Activated CD4-positive, alpha-beta T cell treated with anti-CD3 and anti-CD28 coated beads, Interleukin-2, amount 50 U/mL, for 24 hours (primary cell): ENCODE data around the gene CLCN3.
"Not testable (repeated sequence)": the region's sequence is repeated elsewhere in the genome, so short reads cannot be mapped to it uniquely, and the experiment has no call there.

ENCODE experiments used
- DNase-seq, 2 donors: peaks; one replicate each; pipeline ENCODE4 v3.0.0-alpha.2; 2020; ENCODE audit warnings: low read depth in 1 of 2, low spot score in 1 of 2

Gene CLCN3

DNA sequence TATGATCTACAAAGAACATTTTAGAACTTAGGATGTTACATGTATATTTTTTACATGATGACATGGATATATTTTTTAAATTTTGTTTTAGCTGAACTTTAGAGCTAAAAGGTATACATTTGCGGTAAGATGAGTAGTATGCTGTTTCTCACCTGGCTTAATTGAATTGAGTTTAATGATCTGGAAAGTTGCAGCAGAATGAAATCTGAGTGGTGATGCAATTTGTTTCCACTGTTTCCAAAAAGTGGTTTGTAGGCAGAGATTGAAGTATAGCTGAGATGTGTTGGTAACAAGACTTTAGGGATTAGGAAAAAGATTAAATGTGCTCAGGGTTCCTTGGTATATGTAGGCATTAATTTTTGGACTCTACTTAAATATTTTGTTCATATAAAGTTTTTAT is 69.3 kb downstream of the CLCN3 start:
- no peak for DNase-seq

DNA sequence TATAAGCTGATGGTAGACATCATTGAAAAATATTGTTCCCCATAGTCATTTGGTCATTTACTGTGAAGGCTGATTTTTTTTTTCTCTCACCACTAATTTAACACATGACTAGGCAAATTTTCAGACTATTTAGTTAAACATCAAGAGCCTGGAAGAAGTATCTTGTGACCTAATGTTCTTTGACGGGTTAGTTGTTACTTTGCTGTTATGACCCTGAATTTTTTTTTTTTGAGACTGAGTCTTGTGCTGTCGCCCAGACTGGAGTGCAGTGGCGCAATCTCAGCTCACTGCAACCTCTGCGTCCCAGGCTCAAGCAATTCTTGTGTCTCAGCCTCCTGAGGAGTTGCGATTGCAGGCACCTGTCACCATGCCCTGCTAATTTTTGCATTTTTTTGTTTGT is 70.4 kb downstream of the CLCN3 start:
- no peak for DNase-seq

DNA sequence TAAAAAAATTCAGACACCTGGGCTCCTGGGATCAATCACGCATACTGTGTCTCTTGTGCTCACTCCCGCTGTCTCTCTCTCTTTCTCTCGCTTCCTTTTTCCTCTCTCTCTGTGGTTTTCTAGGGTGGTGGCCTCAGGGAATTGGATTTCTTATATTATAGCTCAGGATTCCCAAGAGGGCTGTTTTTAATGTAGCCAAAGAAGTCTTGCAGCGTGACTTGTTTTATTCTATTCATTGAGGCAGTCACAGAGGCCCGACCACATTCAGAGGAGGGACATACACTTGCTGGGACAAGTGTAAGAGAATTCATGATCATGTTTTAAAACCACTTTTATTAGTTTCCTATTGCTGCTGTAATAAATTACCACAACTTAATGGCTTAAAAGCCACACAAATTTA is 78.0 kb downstream of the CLCN3 start:
- DNase-seq: no peak

DNA sequence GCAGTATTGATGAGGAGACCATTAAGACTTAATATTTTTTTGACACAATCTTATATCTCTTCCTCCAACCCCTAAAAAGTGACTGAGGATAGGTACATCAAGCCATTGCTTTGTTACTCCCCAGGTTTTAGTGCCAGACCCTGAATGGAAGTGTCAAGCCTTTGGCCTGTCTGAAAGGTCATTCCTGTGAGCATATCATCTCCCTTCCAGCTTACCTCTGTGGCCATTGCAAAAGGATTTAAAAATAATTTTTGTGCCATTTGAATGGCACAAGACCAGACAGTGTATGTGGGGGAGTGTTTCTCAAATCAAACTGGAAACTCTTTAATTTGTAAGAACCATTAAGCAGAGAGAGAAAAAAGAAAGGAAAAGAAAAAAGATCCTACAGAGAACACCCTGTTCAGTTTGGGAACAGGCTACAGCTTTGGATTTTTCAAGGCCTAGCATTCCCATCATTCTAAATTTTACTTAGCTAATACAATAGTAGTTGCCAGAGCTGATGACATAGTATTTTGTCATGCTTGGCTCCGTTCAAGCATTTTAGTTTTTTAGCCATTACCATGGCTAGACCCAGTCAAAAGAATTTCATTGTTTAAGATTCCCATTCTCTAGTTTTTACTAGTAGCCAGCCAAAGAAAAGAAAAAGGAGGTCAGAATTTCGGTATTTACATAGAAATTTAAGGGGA is 87.7 kb downstream of the CLCN3 start:
- no peak for DNase-seq

DNA sequence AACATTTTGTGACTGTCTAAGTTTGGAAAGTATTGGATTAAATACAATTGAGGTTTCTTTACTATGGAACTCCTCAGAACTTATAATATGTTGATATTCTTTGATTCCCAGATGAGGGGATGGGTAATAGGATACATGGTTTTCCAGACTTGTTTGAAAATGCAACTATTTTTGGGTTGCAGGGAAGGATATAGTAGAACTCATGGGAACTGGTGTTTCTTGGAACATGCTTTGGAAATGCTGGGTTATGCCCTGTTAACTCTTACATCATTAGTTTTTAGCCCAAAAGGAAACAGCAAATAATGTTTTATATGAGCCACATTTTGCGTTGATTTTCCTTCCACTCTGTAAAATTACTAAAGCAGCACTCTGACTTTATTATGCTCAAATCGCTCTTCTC is 95.4 kb downstream of the CLCN3 start:
- no peak for DNase-seq

DNA sequence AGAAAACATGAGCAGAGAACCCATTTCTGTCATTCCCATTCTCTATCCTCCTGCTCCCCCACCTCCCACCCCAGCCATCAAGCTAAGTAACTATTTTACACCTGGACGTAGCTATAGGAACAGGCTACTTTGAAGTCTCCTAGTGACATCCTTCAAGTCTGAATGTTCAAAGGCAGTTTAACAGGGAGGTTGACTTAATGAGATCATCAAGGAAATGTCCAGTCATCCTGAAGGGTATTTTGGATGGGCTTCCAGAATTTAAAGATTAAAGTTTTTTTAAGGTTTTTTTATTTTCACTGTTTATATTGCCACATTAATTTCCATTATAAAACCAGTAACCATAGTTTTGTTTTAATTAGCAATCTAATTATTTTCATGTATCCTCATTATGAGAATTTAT is 96.3 kb downstream of the CLCN3 start:
- DNase-seq: no peak

DNA sequence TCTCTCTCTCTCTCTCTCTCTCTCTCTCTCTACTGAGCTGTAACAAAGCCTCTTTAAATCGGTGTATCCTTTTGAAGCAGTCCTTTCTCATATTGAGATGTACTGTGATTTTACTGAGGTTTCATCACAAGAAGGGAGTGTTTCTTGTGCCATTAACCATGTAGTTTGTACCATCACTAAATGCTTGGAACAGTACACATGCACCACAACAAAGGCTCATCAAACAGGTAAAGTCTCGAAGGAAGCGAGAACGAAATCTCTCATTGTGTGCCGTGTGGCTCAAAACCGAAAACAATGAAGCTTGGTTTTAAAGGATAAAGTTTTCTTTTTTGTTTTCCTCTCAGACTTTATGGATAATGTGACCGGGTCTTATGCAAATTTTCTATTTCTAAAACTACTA is 100.2 kb downstream of the CLCN3 start:
- no peak for DNase-seq

DNA sequence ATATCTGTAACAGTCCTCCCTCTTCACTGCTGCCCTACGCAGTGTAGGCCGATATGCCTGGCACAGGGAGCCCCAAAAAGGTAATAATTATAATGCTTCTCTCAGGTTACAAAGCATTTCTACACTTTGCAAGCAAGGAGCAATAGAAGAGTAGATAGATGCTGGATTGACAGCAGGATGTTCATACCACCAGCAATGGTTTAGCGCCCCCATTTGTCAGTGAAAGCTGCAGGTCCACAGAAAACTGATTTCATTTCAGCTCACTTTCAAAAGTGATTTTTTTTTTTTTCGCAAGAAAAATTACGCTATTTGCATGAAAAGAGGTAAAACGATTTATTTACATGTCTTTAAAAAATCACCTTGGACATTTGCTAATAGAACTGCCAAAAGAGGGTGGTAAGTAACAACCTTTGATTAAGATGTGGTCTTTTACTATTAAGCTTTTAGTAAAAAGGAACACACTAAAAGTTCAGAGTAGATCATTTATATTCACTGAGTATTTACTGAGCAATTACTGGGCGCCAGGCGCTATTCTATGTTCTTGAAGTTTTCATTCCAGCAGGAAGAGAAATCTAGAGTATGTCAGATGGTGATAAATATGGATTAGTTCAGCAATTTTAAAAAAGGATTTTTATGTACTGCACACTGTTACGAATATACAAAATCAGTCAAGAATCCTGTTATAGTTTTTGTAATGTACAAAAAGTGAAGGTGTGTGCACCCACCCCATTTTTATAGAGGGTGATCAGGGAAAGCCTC is 103.0 kb downstream of the CLCN3 start:
- no peak for DNase-seq

DNA sequence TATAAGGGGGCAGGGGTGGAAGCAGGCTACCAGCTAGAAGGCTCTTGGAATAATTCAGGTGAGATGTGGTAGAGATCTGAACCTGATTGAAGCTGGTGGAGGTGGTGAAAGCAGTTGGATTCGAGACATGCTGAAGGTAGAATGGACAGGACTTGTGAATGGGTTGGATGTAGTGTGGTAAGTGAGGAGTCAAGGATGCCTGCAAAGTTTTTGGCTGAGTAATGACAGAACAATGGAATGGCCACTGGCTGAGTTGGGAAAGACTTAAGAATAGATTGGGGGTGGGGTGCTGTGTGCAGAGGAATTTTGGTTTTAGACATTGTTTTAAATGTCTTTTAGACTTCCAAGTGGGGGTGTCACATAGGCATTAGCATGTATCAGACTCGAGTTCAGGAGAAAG is 103.9 kb downstream of the CLCN3 start:
- no peak for DNase-seq

DNA sequence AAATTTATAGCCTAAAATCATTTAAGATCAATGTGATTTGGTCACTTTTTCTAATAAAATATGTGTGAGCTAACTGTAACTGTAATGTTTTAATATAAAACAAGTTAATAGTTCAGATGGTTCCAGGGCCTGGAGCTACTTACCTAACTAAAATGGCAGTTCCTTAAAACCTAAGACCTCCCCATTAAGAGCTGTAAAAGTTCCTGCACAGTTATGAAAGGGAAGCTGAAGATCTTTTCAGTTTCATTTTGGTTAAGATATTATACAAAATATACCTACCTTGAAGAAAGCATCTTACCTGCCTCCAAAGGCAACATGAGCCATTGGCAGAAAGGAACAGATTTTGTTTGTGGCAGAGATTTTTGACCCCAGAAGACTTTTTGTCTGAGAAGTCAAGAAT is 107.2 kb downstream of the CLCN3 start:
- no peak for DNase-seq

DNA sequence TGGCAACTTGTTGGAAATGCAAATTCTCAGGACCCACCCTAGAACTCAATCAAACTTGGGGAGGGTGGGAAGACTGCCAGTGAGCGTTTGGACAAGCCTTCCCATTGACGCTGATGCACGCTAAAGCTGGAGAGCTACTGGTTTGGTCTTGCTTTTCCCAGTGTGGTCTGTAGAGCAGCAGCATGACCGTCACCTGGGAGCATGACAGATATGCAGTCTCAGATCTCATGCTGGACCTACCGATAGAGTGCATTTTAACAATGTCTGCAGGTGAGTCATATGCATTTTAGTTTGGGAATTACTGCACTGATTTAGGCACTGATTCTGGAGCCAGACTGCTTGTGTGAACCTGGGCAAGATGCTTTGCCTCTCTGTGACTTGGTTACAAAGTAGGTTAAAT is 110.2 kb downstream of the CLCN3 start:
- no peak for DNase-seq

DNA sequence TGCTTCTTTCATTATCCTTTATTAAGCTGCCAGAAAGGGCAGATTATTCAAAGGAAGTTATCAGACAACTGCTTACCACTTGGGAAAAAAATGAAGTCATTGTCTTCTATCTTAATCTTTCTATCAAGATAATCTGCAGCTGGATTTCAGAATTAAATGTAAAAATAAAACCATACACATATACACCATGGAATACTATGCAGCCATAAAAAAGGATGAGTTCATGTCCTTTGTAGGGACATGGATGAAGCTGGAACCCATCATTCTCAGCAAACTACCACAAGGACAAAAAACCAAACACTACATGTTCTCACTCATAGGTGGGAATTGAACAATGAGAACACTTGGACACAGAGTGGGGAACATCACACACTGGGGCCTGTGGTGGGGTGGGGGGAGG is 118.2 kb downstream of the CLCN3 start:
- DNase-seq: not testable (repeated sequence)

DNA sequence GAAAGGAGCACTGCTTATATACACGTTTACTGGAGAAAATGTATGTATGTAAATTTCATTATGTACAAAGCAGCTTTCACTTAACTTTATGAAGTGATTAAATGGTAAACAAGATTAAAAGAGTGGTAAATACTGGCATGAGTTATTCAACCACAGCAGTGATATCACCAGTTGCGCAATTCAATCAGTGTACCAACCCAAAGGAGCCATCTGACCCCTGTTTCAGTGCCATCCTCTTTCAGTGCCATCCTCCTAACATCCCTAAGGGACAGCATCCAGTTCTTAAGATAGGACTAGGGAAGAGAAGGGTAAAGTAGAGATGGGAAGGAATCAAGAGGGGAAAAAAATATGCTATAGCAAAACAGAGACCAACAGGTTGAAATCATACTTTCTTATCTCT is 121.2 kb downstream of the CLCN3 start:
- DNase-seq: no peak

DNA sequence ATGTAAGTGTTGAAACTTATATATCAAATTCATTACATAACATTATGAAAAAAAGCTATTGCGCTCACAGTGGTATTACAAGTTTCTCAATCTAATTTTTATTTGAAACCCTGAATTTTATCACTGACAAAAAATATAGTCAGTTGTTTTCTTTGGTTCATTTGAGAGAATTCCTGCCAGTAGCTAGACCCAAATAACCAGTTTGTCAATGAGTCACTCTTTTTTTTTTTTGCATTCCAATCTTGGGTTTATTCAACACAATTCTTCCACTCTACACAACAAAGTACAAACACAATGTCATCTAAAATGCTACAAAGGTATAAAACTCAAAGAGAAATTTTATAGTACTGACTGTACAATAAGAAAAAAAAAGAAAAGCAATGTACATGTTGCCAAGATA is 124.2 kb downstream of the CLCN3 start:
- DNase-seq: no peak

DNA sequence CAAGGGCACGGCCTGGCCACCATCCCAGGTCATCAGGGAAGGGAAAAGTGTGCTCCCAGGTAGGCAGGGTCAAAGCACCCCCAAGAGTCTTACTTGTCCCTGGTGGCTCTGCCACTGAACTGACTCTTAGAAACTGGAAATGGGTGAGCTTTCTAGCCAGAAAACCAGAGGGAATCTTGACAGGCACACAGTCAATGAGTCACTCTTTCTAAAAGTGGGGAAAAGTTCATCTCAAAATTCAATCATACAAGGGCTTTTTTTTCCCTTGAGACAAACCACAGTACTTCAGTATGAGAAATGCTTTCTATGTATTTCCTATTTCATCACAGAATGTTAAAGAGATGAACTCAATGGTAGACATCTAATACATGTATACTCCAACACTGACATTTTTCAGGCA is 124.9 kb downstream of the CLCN3 start:
- DNase-seq: no peak

DNA sequence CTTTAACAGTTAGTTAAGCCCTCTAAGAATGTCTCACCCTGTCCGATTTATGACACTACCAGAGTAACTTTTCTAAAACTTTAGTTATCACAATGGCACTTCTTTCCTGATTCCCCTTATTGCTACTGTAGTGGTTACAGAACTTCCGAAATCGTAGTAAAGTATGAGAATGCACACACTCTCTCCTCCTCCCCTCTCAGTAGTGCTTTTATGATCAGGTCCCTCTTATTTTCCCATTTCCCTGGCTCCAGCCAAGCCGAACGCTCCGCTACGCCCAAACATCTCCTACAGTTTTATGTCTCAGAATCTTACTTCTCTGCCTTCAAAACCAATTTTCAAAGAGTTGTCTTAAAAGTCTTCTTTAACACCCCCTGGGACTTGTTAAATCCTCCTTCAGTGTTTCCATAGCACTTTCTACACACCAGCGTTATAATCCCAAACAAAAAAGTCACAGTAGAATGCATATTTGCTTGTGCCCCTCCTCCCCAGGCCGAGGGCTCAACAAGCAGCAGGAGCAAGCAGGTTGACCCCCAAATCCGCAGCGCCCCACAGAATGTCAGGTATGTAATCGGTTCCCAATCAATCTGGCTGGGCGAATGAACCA is 136.7 kb downstream of the CLCN3 start:
- no peak for DNase-seq

DNA sequence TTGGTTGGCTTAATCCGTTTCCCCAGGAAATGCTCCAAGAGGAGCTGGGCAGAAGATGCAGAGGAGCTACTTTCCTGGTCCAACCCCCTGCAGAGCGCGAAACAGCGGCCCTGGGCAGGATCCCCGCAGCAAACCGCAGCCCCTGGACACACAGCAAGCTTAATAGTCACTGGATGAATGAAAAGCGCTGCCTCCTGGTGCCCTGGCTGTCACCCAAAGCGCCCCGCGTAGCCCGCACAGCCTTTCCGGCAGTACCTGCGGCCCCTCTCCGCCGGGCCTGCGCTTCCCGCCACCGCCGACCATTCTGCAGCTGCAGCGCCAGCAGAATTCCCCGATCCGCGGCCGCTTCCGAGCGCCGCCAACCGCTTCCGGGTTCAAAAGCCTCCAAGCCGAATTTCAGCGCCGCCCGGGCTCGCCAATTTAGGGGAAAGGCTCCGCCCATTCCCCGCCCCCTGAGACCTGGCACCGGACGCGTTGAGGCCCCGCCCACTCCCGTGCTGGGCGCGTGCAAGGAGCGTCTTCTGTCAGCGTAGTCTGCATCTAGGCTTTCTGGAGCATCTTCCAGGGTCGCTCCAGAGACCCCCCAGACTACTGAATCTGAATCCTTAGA is 137.3 kb downstream of the CLCN3 start, which contains the start of gene HPF1:
HPF1 (minus strand) TSS at position 370 of the 610 bp plus-strand sequence; CDS start at position 303, 67 bp downstream.
- peak; percentile 91 to 93 for DNase-seq

DNA sequence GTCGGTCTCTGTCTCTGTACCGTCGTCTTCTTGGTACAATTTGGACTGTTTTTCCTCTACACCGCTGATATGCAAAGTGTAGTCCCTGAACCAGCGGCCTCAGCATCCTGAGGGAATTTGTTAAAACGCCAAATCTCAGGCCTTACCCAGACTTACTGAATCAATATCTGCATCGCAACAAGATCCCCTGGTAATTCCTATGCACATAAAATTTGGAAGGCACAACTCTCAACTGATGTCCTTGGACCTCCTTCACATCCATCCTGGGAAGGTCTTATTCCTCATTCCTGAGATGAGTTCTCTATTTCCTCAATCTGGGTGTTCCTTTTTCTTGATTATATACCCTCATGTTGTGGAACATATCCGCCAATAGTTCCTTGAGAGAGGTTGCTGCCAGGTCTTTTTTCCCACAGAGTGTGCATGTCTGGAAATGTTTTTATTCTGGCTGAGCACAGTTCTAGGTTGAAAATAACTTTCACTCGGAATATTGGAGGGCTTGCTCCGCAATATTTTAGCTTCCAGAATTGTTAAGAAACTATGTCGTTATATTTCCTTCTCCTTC is 138.1 kb downstream of the CLCN3 start:
- no peak for DNase-seq

DNA sequence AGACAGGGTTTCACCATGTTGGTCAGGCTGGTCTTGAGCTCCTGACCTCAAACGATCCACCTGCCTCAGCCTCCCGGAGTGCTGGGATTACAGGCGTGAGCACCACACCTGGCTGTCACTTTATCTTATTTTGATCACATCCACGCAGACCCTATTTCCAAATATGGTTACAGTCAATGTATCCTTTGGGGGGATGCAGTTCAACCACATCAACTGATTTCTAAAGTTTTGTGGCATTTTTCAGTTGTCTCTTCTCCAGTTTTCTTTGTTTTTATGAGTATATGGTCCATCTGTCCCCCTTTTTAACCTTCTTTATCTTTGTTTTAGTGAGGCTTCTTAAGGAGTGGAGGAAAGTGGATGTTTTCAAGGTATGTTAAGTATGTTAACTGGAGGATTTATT is 141.5 kb downstream of the CLCN3 start:
- DNase-seq: no peak

DNA sequence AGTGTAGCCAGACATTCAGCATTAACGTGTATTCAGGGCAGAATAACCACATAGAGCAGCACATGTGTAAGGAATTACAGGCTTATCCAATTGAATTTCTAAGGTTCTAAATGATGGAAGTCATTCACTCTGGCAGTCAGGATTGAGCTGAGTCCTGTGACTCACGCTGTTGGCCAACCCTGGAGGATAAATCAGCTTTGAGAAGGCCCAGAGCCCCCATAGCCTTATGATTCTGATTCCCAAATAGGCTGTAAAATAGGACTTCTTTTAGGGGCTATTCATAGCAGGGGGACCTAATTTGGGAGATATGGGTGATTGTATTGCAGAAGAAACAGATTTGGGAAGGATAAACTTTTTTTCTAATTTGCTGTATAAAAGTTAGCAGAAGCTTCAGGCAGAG is 145.5 kb downstream of the CLCN3 start:
- no peak for DNase-seq

DNA sequence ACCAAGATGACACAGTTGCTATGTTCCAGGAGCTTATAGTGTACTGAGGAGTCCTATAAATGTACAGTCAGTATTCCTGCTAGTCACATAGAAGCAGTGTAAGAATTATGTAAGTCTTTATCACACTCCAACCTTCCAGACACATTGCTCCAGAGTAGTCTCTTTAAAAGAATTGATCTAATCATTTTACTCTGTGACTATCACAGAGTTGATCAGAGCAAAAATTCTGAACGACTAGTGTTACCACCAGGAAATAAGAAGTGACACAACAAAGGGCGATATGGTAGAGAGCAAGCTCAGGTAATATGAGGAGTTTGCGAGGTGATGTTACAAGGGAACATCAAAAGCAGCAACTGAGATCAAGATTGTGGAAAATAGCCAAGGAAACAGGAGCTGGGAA is 146.4 kb downstream of the CLCN3 start:
- no peak for DNase-seq

DNA sequence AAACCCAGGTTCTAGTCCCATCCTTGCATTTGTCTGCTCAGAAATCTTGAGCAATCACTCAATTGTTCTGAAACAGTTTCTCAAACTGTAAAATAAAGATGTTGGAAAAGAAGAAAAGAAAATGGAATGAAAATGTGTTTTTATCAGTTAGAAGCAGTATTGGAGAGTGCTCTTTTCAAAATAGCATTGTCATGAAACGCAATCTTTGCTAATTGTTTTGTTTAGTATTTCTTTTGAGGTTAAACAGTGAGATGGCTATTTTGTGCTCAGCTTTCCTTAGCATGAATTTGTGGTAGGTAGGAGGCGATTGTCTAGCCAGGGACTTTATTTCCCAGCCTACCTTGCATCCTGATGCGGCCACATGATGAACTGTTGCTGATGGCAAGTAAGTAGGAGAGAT is 148.0 kb downstream of the CLCN3 start:
- no peak for DNase-seq
